HG03469 (cell line): ENCODE measurements around the gene UBXN11.
A peak's percentile ranks its signal among the peaks of the same experiment; 100 is the strongest.

ENCODE experiments used
- ATAC-seq: cut with Tn5 transposase; IDR thresholded peaks from one replicate; pipeline ENCODE4 v1.9.1; 2021; ENCODE audit warnings: mild to moderate bottlenecking, moderate library complexity, moderate number of reproducible peaks; ENCODE audit not compliant: unreplicated experiment

The UBXN11 gene

DNA sequence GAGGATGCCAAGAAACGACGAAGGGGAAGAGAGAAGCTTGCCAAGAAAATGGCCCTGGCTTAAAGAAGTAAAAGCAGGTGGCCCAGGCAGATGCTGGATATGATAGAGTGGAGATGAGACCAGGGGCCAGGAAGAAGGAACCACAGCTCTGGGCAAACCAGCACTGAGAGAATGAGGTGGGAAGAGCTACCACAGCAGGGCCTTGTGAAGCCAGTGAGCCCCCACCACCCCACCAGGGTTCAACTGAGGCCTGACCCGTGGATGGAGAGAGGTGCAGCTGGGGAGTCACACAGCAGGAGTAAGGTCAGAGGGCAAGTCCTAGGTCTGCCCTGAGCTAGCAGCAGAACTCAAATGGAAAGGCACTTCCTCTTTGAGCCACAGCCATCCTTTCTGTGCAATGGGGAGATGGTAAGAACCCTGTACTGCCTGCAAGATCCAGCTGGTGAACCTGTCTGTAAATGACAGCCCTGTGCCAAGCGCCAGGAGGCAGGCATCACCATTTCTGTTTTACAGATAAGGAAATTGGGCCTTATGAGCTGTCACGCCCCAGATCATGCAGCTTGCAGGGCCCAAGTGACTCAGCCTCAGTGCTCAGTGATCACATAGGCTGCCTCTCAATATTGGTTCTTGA is 18.0 kb downstream of the UBXN11 start:
- no peak for ATAC-seq

GRCh38 chr1:26287811-26288210 is 18.6 kb downstream of the UBXN11 start:
- ATAC-seq: no peak

DNA sequence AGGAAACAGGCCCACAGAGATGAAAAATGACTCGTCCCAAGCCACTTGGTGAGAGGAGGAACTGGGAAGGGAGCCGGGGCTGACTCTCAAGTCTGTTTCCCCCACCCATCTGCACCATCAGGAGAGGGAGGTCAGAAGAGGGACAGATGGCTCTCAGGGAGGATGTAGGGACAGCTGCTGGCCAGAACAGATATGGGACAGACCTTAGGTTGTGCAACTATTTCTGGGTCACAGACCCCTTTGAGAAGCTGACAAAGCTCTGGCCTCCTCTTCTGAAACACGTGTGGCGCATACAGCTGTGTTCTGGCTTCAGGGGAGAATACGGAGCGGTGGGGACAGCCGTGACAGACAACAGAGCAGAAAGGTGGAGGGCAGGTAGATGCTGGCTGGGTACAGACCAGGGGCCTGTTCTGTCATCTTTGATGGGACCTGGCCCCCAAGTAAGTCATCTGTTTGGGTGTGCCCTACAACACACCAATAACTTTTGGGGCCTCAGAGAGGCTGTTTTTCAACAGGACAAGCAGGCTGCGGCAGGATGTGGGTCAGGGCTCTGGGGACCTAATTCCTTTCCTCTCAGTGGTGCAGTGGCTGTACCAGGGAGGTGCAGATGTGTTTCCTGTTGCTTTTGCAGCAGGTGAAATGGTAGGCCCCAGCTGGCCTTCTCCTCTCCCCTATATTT is 19.3 kb downstream of the UBXN11 start:
- no peak for ATAC-seq

- no peak for ATAC-seq
Measured at GRCh38 chr1:26286064-26286416, 20.4 kb downstream of the UBXN11 start.

- ATAC-seq: no peak
Measured at GRCh38 chr1:26285366-26286063, 20.9 kb downstream of the UBXN11 start.

- ATAC-seq: no peak
Measured at GRCh38 chr1:26284597-26285347, 21.7 kb downstream of the UBXN11 start.

GRCh38 chr1:26283871-26284596 is 22.4 kb downstream of the UBXN11 start:
- ATAC-seq: no peak

- ATAC-seq: no peak
Measured at GRCh38 chr1:26283279-26283853, 23.1 kb downstream of the UBXN11 start.

- ATAC-seq: no peak
Measured at GRCh38 chr1:26282401-26282918, 24.0 kb downstream of the UBXN11 start.

GRCh38 chr1:26281971-26282370 is 24.5 kb downstream of the UBXN11 start:
- no peak for ATAC-seq

- no peak for ATAC-seq
Measured at GRCh38 chr1:26281091-26281958, 25.1 kb downstream of the UBXN11 start.

- ATAC-seq: no peak
Measured at GRCh38 chr1:26280333-26281042, 25.9 kb downstream of the UBXN11 start.

- peak; percentile 31 for ATAC-seq
Measured at GRCh38 chr1:26279456-26280332, 26.7 kb downstream of the UBXN11 start, which contains the start of gene SH3BGRL3. Gene SH3BGRL3 (plus strand): TSS chr1:26280086. CDS start chr1:26280156, 70 bp downstream.

DNA sequence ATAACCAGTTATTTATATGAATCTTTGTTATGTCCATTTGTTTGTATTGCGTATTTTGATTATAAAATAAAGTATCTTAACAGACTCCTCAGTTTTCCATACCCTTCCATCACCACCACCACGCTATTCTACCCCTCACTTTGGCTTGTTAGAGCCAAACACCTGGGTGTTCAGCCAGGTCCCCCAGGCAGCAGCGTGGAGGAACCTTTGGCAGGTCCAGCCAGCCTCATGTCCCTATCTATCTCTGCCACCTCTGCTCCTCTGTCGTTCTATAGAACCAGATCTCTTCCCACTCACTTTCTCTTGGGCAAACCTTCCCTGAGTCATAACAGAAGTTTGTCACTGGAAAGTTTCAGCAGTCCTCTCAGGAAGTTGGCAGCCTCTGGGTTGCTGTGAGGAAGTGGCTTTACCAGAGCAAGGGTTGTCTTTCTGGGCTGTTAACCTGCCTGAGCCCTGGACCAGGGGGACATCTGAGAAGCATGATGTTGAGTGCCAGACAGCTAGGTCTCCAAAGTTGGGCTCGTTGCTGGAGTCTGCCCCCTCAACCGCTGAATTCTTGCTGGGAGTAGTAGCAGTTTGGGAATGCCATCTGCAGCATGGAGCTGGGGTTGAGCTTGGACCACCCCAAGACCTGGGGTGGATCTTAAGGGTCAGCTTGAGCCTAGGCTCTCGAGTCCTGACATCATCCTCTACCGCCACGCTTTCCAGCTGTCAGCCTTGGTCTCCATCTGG is 27.5 kb downstream of the UBXN11 start:
- no peak for ATAC-seq

DNA sequence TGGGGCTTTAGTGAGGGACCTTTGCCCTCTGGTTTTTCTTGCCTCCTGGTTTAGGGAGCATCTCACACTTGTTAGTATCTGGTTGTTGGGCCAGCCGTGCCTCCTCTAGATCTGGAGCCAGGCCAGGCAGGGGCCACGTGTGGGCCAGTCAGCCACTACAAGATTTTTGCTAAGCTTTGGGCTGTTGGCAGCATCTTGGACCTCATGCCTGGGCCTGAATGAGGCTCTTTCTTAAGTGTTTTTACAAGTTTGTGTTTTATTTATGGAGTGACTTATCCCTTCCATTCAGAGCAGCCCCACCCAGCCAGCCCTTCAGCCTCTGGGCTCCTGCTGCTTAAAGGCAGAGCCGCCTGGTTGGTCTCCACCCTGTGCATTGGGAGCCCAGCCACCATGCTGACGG is 28.1 kb downstream of the UBXN11 start:
- ATAC-seq: no peak

- ATAC-seq: no peak
Measured at GRCh38 chr1:26277719-26278118, 28.7 kb downstream of the UBXN11 start.

- ATAC-seq: no peak
Measured at GRCh38 chr1:26277261-26277661, 29.2 kb downstream of the UBXN11 start.
